KBM-7 (cell line): ENCODE measurements around the gene CSAD.
"Not testable (repeated sequence)": the region's sequence is repeated elsewhere in the genome, so short reads cannot be mapped to it uniquely, and the experiment has no call there.

ENCODE experiments used
- DNase-seq: peaks from one replicate; pipeline ENCODE4 v3.0.0-alpha.2; 2015
- in situ Hi-C: fragments of 300-500 bp; cut with MboI; formaldehyde crosslinking; loops from 2 replicates; pipeline ENCODE4 v1.14.3; 2020; ENCODE audit warnings: low sequenced_read_pairs, low pct_unique_long_range_greater_than_20kb, mixed read lengths

The CSAD gene

GRCh38 chr12:53219292-53219955 is 38.7 kb upstream of the CSAD start:
- in situ Hi-C loops, result no loop called here
- peak; percentile 73 for DNase-seq

- DNase-seq, result no peak
- in situ Hi-C loops, result no loop called here
These were observed 38.0 kb upstream of the CSAD start for GRCh38 chr12:53218551-53219291.

GRCh38 chr12:53217931-53218307 is 37.2 kb upstream of the CSAD start:
- no peak for DNase-seq
- in situ Hi-C loops, result no loop called here

GRCh38 chr12:53217051-53217930 is 36.6 kb upstream of the CSAD start:
- in situ Hi-C loops, result no loop called here
- peak; percentile 64 for DNase-seq

GRCh38 chr12:53215497-53215896 is 34.8 kb upstream of the CSAD start:
- DNase-seq, result no peak
- in situ Hi-C loops, result no loop called here

- in situ Hi-C loops, result no loop called here
- no peak for DNase-seq
These were observed 34.1 kb upstream of the CSAD start for GRCh38 chr12:53214687-53215455.

GRCh38 chr12:53214221-53214620 is 33.5 kb upstream of the CSAD start:
- in situ Hi-C loops, result no loop called here
- DNase-seq, result no peak

GRCh38 chr12:53213348-53213747 is 32.6 kb upstream of the CSAD start:
- DNase-seq, result peak; percentile 84
- in situ Hi-C loops, result no loop called here

- in situ Hi-C loops, result no loop called here
- no peak for DNase-seq
These were observed 32.2 kb upstream of the CSAD start for GRCh38 chr12:53212931-53213330.

- in situ Hi-C loops, result no loop called here
- DNase-seq, result no peak
These were observed 31.0 kb upstream of the CSAD start for GRCh38 chr12:53211476-53212381.

- DNase-seq, result no peak
- in situ Hi-C loops, result no loop called here
These were observed 30.1 kb upstream of the CSAD start for GRCh38 chr12:53210843-53211242.

GRCh38 chr12:53208877-53209463 is 28.2 kb upstream of the CSAD start:
- DNase-seq, result peak; percentile 86
- in situ Hi-C loops, result no loop called here

- no peak for DNase-seq
- in situ Hi-C loops, result no loop called here
These were observed 27.7 kb upstream of the CSAD start for GRCh38 chr12:53208435-53208834.

- DNase-seq, result peak; percentile 64
- in situ Hi-C loops, result no loop called here
These were observed 26.3 kb upstream of the CSAD start, which contains the start of gene ITGB7 for GRCh38 chr12:53207042-53207441. ITGB7 (minus strand) TSS chr12:53207251; CDS start chr12:53200443, 6,808 bp downstream.

- peak; percentile 35 for DNase-seq
- in situ Hi-C loops, result no loop called here
These were observed 25.2 kb upstream of the CSAD start for GRCh38 chr12:53205747-53206419.

GRCh38 chr12:53204351-53204750 is 23.6 kb upstream of the CSAD start:
- in situ Hi-C loops, result no loop called here

GRCh38 chr12:53202316-53202715 is 21.6 kb upstream of the CSAD start:
- DNase-seq, in situ Hi-C loops: not testable (repeated sequence)

More at GRCh38 chr12:53204351-53204750, 23.6 kb upstream of the CSAD start:
- DNase-seq, result no peak
